ENCODE data around the gene USP11.
"Not testable (repeated sequence)": the region's sequence is repeated elsewhere in the genome, so short reads cannot be mapped to it uniquely, and the experiment has no call there.

Gene USP11

DNA sequence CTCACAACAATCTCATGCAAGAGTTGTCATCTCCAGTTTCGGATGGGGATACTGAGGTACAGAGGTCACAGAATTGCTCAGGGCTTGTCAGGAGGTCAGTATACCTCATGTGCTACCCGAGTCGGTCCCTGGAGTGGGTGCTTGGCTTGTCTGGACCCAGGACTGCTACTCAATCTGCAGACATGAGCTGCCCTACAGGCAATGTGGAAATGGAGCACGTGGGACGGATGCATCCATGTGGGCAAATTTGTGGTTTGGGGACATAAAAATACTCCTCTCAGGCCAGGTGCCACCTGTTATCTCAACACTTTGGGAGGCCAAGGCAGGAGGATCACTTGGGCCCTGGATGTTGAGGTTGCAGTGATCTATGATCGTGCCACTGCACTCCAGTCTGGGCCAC lies 15.8 kb downstream of the USP11 start:
- no peak for DNase-seq

DNA sequence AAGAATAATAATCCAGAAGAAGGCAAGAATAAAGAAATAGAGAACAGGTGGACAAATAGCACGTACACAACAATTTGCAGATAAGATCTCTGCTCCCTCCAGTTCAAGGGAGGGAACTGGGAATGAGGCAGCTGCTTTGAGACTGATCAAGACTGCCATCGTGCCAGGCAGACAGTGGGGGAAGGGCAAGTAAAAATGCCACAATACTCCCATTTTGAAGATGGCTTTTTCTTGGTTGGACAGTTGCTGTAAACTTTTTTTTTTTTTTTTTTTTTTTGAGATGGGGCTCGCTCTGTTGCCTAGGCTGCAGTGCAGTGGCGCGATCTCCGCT lies 17.2 kb downstream of the USP11 start:
- DNase-seq = no peak

- DNase-seq = not testable (repeated sequence)
Measured at GRCh38 chrX:47257620-47258019, 24.8 kb downstream of the USP11 start.

DNA sequence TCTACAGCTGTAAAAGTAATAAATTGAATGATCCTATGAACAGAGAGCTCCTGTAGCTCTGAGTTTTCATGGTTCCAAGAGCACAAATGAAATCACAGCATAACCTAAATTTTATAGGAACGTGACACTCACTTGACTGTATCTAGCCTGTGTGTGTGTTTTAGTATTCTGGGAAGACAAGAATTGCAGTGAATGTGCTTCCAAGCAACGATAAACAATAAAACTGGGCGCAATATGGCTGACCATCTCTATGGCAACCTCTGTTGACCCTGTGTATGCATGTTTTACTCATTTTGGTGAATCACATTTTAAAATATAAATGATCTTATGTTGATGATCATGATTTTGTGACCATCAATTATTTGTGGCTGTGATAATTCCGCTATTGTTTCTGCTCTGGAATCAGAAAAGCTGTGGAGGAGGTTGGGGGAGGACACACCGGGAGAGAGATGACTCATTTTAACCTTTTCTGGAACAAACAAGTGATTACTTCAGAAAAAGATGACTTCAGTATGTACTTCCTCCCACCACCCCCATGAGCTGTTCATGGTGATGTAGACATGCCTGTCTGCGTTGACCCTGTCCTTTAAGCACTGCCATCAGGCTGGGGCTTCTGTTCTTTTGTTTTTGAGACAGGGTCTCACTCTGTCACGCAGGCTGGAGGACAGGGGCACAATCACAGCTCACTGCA lies 31.8 kb downstream of the USP11 start:
- no peak for DNase-seq

DNA sequence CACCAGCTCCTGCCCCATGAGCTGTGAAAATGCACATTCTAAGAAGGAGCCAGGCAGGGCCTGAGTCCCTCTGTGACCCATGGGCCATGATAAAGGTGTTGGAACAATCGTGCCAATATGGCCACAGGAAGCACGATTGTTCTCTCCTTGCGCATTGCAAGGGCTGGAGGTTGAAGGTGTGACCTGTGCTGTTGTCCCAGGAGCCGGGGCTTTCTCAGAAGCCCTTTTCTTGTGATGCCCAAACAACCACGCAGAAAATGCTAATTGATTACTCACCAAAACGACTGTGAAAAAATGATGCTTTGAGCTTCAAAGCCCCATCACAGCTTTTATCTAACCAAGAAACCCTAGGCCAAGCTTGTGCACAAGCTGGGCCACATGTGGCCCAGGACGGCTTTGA lies 33.8 kb downstream of the USP11 start:
- DNase-seq = no peak

DNA sequence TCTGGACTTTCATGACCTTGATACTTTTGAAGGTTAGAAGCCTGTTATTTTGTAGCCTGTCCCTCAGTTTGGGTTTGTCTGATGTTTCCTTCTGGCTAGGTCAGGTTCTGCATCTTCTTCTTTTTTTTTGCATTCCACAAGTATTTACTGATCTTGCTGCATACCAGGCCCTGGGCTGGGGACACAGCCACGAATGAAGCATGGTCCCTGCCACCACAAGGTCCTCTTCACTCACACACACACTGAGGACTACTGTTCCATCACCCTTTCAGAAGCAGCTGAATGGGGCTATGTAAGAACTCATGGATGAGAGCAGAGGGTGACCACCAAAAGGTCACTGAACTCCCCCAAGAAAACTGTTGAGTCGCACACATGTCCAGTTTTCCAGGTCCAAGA lies 39.2 kb downstream of the USP11 start:
- DNase-seq = no peak

- no peak for DNase-seq
Measured at GRCh38 chrX:47273011-47273730, 40.4 kb downstream of the USP11 start.

- DNase-seq = no peak
Measured at GRCh38 chrX:47278691-47279090, 45.9 kb downstream of the USP11 start.

- no peak for DNase-seq
Measured at GRCh38 chrX:47283015-47283771, 50.4 kb downstream of the USP11 start.

DNA sequence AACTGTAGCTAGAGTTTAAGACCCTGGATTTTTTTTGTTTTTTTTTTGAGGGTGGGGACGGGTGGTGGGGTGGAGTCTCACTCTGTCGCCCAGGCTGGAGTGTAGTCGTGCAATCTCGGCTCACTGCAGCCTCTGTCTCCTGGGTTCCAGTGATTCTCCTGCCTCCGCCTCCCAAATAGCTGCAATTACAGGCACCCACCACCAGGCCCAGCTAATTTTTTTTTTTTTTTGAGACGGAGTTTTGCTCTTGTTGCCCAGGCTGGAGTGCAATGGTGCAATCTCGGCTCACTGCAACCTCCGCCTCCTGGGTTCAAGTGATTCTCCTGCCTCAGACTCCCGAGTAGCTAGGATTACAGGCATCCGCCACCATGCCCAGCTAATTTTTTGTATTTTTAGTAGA lies 51.8 kb downstream of the USP11 start:
- not testable (repeated sequence) for DNase-seq

GRCh38 chrX:47285836-47286320 lies 53.1 kb downstream of the USP11 start:
- DNase-seq = no peak

DNA sequence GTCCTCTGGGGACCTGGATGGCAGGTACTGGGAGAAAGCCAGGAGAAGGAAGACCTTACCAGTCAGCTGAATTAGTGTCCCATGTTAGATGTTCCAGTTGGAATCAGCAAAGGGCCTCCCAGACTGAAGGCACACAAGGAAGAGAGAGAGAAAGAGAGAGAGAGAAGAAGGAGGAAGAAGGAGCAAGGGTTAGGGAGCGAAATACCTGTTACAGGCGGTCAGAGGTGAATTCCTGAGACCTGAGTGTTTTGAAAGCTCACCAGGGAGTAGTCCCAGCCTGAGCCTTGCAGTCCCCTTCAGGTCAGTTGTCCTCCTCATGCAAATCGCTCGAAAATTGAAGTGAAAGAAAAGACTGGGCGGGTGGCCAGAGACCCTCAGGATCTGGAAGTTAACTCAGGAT lies 60.3 kb downstream of the USP11 start:
- DNase-seq = no peak

GRCh38 chrX:47296766-47297365 lies 64.1 kb downstream of the USP11 start:
- DNase-seq = no peak

DNA sequence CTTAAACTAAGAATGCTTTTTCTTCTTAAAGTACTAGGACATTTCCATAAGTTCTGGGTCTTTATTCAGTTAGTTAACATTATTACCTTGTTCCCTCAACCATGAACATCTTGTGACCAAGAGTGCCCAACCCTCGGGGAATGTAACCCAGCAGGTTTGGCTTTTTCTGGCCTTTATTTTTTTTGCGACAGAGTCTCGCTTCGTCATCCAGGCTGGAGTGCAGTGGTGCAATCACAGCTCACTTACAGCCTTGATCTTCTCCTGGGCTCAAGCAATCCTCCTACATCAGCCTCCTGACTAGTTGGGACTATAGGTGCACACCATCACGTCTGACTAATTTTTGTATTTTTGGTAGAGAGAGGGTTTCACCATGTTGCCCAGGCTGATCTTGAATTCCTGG lies 65.1 kb downstream of the USP11 start:
- no peak for DNase-seq
